GM12872 (cell line): ENCODE data around the gene DYDC1.

Experiments used
- CTCF ChIP-seq: IDR thresholded peaks from 3 replicates; pipeline ENCODE4 v1.5.1; 2011; ENCODE audit warnings: low read depth, mild to moderate bottlenecking, low read length, moderate library complexity; ENCODE audit not compliant: insufficient read depth

DYDC1 gene

GRCh38 chr10:80356563-80356988 is at the start of gene DYDC1, which contains the start of gene DYDC2:
DYDC1 (minus strand) TSS chr10:80356755; CDS start chr10:80352601, 4,154 bp downstream.
DYDC2 (plus strand) TSS chr10:80356781; CDS start chr10:80362444, 5,663 bp downstream.
- TF ChIP-seq CTCF, result no peak

GRCh38 chr10:80406204-80406603 is 49.6 kb upstream of the DYDC1 start:
- TF ChIP-seq CTCF, result no peak

- TF ChIP-seq CTCF, result no peak
Observed at GRCh38 chr10:80405626-80406025, 49.1 kb upstream of the DYDC1 start.

GRCh38 chr10:80405035-80405434 is 48.5 kb upstream of the DYDC1 start:
- TF ChIP-seq CTCF, result no peak

GRCh38 chr10:80400136-80400804 is 43.7 kb upstream of the DYDC1 start:
- no peak for TF ChIP-seq CTCF

GRCh38 chr10:80397014-80397413 is 40.5 kb upstream of the DYDC1 start:
- no peak for TF ChIP-seq CTCF

- TF ChIP-seq CTCF, result no peak
Observed at GRCh38 chr10:80394358-80394916, 37.9 kb upstream of the DYDC1 start.
